ENCODE results near the gene ATP1B3. TPM values are rescaled to one million over a fixed set of nuclear protein-coding genes. Genes with fewer than 3 reads are reported as not detected.
"Not testable (repeated sequence)": the region's sequence is repeated elsewhere in the genome, so short reads cannot be mapped to it uniquely, and the experiment has no call there.

Gene ATP1B3
- total RNA-seq, 1 experiment from 2014 or later: 167 TPM

- no peaks in the 10 kb centered on the region for H3K27me3 ChIP-seq (replicated peaks; ENCODE audit: insufficient read depth, low read depth, low read length, poor library complexity)
- peaks cover 31% of the 10 kb centered on the region for H3K36me3 ChIP-seq (ENCODE audit: insufficient read depth, low read length, poor library complexity, severe bottlenecking)
- ChIA-PET CTCF (no interaction called here), POLR2A (ENCODE audit: low non-redundant PET) (no interaction called here)
- DNase-seq (ENCODE audit: low spot score): no peak
- no TSS peak for BruUV-seq (replicated peaks)
- H3K4me1 ChIP-seq (ENCODE audit: insufficient read depth, low read length, poor library complexity, severe bottlenecking): no peaks in the 10 kb centered on the region
- H3K27ac ChIP-seq (ENCODE audit: low read depth, low read length, poor library complexity, severe bottlenecking): no peak overlapping the region
- intact Hi-C loops (cut with micrococcal nuclease; ENCODE audit: unreplicated experiment): no loop called here
- peaks cover 4% of the 10 kb centered on the region for H3K9me3 ChIP-seq (ENCODE audit: low read depth, low read length, poor library complexity, severe bottlenecking)
- TF ChIP-seq EZH2 (IDR thresholded peaks at IDR 0.05; ENCODE audit: borderline replicate concordance, low read depth, low read length, poor library complexity, severe bottlenecking): no peak
- no peak for TF ChIP-seq CTCF (conservative IDR thresholded peaks at IDR 0.05; ENCODE audit: low read depth, low read length)
- H3K4me3 ChIP-seq (ENCODE audit: low read depth, low read length, poor library complexity, severe bottlenecking): no peak overlapping the region
These were observed 28.7 kb downstream of the ATP1B3 start for GRCh38 chr3:141905129-141905528.

DNA sequence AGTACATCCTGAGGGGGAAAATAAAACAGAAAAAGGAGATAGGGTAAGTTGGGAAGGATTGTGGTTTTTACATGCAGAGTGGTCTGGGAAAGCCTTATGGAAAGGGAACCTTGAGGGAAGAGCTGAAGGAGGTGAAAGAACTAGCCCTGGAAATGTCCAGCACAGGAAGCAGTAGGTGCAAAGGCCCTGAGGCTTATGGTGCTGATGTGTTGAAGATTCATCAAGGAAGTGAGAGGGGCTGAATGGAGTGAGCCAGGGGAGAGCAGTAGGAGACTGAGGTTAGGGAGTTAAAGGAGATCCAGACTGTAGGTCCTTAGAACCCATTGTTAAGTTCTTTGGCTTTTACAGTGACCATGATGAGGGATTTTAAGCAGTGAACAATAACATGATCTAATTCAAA is 33.0 kb downstream of the ATP1B3 start:
- ChIA-PET POLR2A (ENCODE audit: low non-redundant PET) (no interaction called here), CTCF (no interaction called here)
- TF ChIP-seq CTCF (conservative IDR thresholded peaks at IDR 0.05; ENCODE audit: low read depth, low read length) (no peak), EZH2 (IDR thresholded peaks at IDR 0.05; ENCODE audit: borderline replicate concordance, low read depth, low read length, poor library complexity, severe bottlenecking) (no peak)
- Histone ChIP-seq H3K27me3 (replicated peaks; ENCODE audit: insufficient read depth, low read depth, low read length, poor library complexity) (no peaks in the 10 kb centered on the region), H3K4me1 (ENCODE audit: insufficient read depth, low read length, poor library complexity, severe bottlenecking) (peaks cover 5% of the 10 kb centered on the region), H3K4me3 (ENCODE audit: low read depth, low read length, poor library complexity, severe bottlenecking) (no peak overlapping the region), H3K27ac (ENCODE audit: low read depth, low read length, poor library complexity, severe bottlenecking) (no peak overlapping the region), H3K9me3 (ENCODE audit: low read depth, low read length, poor library complexity, severe bottlenecking) (no peaks in the 10 kb centered on the region), H3K36me3 (ENCODE audit: insufficient read depth, low read length, poor library complexity, severe bottlenecking) (peaks cover 50% of the 10 kb centered on the region)
- no TSS peak for BruUV-seq (replicated peaks)
- no peak for DNase-seq (ENCODE audit: low spot score)
- intact Hi-C loops (cut with micrococcal nuclease; ENCODE audit: unreplicated experiment): no loop called here

GRCh38 chr3:141909986-141910385 is 33.5 kb downstream of the ATP1B3 start:
- intact Hi-C loops (cut with micrococcal nuclease; ENCODE audit: unreplicated experiment): loop anchor here (5.0 to 10.0 kb wide), 2 partner anchors 173 to 445 kb away; partner anchors contain the start of gene RNF7
- POLR2A ChIA-PET (ENCODE audit: low non-redundant PET); DNase-seq (ENCODE audit: low spot score); CTCF ChIA-PET; H3K4me3 ChIP-seq (ENCODE audit: low read depth, low read length, poor library complexity, severe bottlenecking); H3K9me3 ChIP-seq (ENCODE audit: low read depth, low read length, poor library complexity, severe bottlenecking); BruUV-seq (replicated peaks); H3K27me3 ChIP-seq (replicated peaks; ENCODE audit: insufficient read depth, low read depth, low read length, poor library complexity); H3K27ac ChIP-seq (ENCODE audit: low read depth, low read length, poor library complexity, severe bottlenecking): not testable (repeated sequence)
- Histone ChIP-seq H3K4me1 (ENCODE audit: insufficient read depth, low read length, poor library complexity, severe bottlenecking) (peaks cover 11% of the 10 kb centered on the region), H3K36me3 (ENCODE audit: insufficient read depth, low read length, poor library complexity, severe bottlenecking) (peaks cover 54% of the 10 kb centered on the region)

- Histone ChIP-seq H3K4me1 (ENCODE audit: insufficient read depth, low read length, poor library complexity, severe bottlenecking) (peaks cover 27% of the 10 kb centered on the region), H3K36me3 (ENCODE audit: insufficient read depth, low read length, poor library complexity, severe bottlenecking) (peaks cover 48% of the 10 kb centered on the region), H3K27ac (ENCODE audit: low read depth, low read length, poor library complexity, severe bottlenecking) (no peak overlapping the region), H3K4me3 (ENCODE audit: low read depth, low read length, poor library complexity, severe bottlenecking) (no peak overlapping the region), H3K9me3 (ENCODE audit: low read depth, low read length, poor library complexity, severe bottlenecking) (no peaks in the 10 kb centered on the region), H3K27me3 (replicated peaks; ENCODE audit: insufficient read depth, low read depth, low read length, poor library complexity) (no peaks in the 10 kb centered on the region)
- CTCF ChIA-PET: interaction anchor here (0.6 to 1.0 kb wide), 7 partner anchors 13 to 453 kb away, joined by 3 to 20 read pairs (median 3); partner anchors contain the start of gene RNF7
- BruUV-seq (replicated peaks): no TSS peak
- POLR2A ChIA-PET (ENCODE audit: low non-redundant PET): no interaction called here
- TF ChIP-seq EZH2 (IDR thresholded peaks at IDR 0.05; ENCODE audit: borderline replicate concordance, low read depth, low read length, poor library complexity, severe bottlenecking) (no peak), CTCF (conservative IDR thresholded peaks at IDR 0.05; ENCODE audit: low read depth, low read length) (peak; percentile 81)
- intact Hi-C loops (cut with micrococcal nuclease; ENCODE audit: unreplicated experiment): loop anchor here (5.0 to 10.0 kb wide), 2 partner anchors 176 to 448 kb away; partner anchors contain the start of gene RNF7
- peak; percentile 78 for DNase-seq (ENCODE audit: low spot score)
These were observed 36.8 kb downstream of the ATP1B3 start for GRCh38 chr3:141913150-141913811.
